ENCODE measurements around the gene CEP104. TPM values are rescaled to one million over a fixed set of nuclear protein-coding genes. Genes with fewer than 3 reads are reported as not detected.

CEP104 gene
- total RNA-seq, 6 experiments from 2014 or later = 16.7 to 36.4 (median 26.6) TPM

DNA sequence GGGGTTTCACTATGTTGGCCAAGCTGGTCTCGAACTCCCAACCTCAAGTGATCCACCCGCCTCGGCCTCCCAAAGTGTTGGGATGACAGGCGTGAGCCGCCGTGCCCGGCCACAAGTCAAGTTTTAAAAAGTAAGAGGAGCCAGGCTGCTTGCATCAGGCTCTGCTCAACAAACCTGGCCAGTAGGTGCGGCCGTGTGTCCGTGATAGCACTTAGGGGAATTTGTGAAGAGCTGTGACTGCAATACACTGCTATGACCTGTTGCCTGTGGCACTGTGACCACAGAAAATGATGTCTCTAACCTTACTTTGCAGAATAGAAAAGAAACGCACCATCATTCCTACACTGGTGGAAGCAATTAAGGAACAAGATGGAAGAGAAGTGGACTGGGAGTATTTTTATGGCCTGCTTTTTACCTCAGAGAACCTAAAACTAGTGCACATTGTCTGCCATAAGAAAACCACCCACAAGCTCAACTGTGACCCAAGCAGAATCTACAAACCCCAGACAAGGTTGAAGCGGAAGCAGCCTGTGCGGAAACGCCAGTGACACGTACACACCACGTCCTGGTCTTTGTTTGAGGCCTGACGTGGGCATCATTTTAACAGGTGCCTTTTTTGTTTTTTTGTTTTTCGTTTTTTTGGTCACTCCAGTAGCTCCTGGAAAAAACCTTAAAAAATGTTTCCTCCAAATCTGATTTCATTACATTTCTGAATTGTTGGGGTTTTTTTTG is 26.3 kb upstream of the CEP104 start:
- no peak for TF ChIP-seq POLR2A (IDR thresholded peaks at IDR 0.05)
- TF ChIP-seq, protein P1, sequence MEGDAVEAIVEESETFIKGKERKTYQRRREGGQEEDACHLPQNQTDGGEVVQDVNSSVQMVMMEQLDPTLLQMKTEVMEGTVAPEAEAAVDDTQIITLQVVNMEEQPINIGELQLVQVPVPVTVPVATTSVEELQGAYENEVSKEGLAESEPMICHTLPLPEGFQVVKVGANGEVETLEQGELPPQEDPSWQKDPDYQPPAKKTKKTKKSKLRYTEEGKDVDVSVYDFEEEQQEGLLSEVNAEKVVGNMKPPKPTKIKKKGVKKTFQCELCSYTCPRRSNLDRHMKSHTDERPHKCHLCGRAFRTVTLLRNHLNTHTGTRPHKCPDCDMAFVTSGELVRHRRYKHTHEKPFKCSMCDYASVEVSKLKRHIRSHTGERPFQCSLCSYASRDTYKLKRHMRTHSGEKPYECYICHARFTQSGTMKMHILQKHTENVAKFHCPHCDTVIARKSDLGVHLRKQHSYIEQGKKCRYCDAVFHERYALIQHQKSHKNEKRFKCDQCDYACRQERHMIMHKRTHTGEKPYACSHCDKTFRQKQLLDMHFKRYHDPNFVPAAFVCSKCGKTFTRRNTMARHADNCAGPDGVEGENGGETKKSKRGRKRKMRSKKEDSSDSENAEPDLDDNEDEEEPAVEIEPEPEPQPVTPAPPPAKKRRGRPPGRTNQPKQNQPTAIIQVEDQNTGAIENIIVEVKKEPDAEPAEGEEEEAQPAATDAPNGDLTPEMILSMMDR (IDR thresholded peaks at IDR 0.05) = no peak
- H3K4me3 ChIP-seq = no peak overlapping the region
- H3K9me3 ChIP-seq = no peaks in the 10 kb centered on the region
- peaks cover 0 to 12% (median 0%) of the 10 kb centered on the region in 4 donors for H3K36me3 ChIP-seq
- intact Hi-C loops (cut with DNase I) = no loop called here
- no peaks in the 10 kb centered on the region for H3K27me3 ChIP-seq
- no peaks in the 10 kb centered on the region for H3K4me1 ChIP-seq
- WGBS (ENCODE audit: insufficient coverage, low coverage, low lambda C conversion rate, missing lambda C conversion rate) = 95% methylated on average over 15 of the region's 18 CpGs
- DNase-seq = peak in 1 of 3 donors; percentile 18
- ATAC-seq = no peak
- H3K27ac ChIP-seq = no peak overlapping the region

DNA sequence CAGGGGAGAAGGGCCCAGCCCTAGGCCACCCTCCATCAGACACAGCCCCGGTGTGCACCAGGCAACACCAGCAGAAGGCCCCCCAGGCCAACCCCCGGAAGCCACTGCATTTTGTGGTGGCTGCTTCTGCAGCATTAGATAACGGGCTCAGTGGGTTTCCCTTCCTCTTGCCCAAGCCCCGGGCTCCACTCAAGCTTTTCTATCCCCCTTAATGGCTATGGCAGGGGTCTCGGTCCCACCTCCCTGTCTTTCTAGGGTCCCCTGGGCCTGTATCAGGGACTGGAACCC is 24.1 kb upstream of the CEP104 start:
- H3K4me1 ChIP-seq = no peaks in the 10 kb centered on the region
- no peaks in the 10 kb centered on the region for H3K9me3 ChIP-seq
- no peaks in the 10 kb centered on the region for H3K27me3 ChIP-seq
- 82% methylated on average over 3 of the region's 5 CpGs for WGBS (ENCODE audit: insufficient coverage, low coverage, low lambda C conversion rate, missing lambda C conversion rate)
- H3K36me3 ChIP-seq = peaks cover 0 to 5% (median 0%) of the 10 kb centered on the region in 4 donors
- no peak for ATAC-seq
- no peak overlapping the region for H3K27ac ChIP-seq
- no peak overlapping the region for H3K4me3 ChIP-seq
- intact Hi-C loops (cut with DNase I) = no loop called here
- no peak for TF ChIP-seq POLR2A (IDR thresholded peaks at IDR 0.05)
- TF ChIP-seq, protein P1 (IDR thresholded peaks at IDR 0.05) = no peak
- no peak for DNase-seq

DNA sequence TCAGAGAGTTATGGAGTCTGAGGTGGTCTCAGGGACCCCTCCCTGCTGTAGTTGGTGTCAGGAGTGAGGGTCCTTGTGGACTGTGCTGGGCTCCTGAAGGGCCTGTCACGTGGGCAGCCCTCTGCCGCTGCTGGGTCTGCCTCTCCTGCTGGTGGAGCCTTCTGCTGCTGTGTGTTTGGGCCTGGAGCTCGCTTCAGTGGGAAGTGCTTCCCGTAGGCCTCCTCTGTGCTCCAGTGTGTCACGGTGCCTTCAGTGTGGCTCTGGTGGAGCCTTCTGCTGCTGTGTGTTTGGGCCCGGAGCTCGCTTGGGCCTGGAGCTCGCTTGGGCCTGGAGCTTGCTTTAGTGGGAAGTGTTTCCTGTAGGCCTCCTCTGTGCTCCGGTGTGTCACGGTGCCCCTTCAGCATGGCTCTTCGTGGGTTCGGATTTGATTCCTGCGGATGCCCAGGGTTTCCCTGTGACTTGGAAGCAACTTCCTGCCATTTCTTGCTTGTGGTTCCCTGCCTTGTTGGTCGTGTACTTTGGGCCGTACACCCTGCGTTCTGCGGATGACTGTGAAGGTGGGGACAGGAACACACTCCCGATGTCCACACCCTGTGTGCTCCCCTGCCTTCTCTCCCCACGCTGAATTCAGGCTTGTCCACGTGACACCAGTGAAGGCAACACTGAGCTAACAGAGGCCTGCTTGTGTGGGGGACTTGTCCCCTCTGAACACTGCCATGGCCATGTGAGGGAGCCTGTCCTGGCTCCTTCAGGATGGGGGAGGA is 23.6 kb upstream of the CEP104 start:
- TF ChIP-seq, protein P1 (IDR thresholded peaks at IDR 0.05) = no peak
- TF ChIP-seq POLR2A (IDR thresholded peaks at IDR 0.05) = no peak
- no peak overlapping the region for H3K4me3 ChIP-seq
- no peaks in the 10 kb centered on the region for H3K27me3 ChIP-seq
- intact Hi-C loops (cut with DNase I) = no loop called here
- no peaks in the 10 kb centered on the region for H3K9me3 ChIP-seq
- H3K36me3 ChIP-seq = no peaks in the 10 kb centered on the region
- peak overlapping the region in 1 of 3 donors; percentile 12 for H3K27ac ChIP-seq
- H3K4me1 ChIP-seq = no peaks in the 10 kb centered on the region
- WGBS (ENCODE audit: insufficient coverage, low coverage, low lambda C conversion rate, missing lambda C conversion rate) = no CpG with 5 or more reads among the region's 20 CpGs
- DNase-seq (peak in 1 of 3 donors; percentile 36), ATAC-seq (peak in 3 of 4 donors; percentile 20 to 73 (median 68))

DNA sequence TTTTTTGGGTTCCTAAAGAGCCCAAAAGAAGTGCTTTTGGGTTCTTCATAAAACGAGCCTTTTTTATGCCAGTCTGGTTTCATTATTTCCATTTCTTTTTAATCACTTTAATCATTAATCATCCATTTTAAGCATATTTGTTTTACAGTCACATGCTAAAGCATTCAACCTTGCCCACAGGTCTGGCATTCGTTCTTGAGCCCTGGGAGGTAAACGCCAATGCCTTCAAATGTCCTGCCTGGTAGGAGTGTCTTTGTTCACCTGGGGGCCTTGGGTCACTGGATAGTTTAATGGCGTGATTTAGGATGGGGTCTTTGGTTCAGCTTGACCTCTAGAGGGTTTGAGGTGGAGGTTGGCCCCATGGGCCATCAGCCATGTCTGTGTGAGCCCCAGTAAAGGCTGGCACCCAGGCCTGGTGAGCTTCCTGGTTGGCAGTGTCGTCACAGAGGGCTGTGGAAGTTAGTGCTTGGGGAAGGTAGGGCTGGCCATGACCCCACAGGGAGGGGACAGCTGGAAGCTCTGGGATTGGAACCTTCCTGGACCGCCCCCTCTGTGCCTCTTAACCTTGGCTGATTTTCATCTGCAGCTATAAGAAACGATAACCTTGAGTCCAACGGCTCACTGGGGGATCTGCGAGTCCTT is 22.9 kb upstream of the CEP104 start:
- WGBS (ENCODE audit: insufficient coverage, low coverage, low lambda C conversion rate, missing lambda C conversion rate) = 34% methylated on average over 4 of the region's 9 CpGs
- intact Hi-C loops (cut with DNase I) = no loop called here
- DNase-seq = peak; percentile 56 to 68 (median 64)
- Histone ChIP-seq H3K27ac (peak overlapping the region in 1 of 3 donors; percentile 12), H3K4me1 (no peaks in the 10 kb centered on the region), H3K9me3 (no peaks in the 10 kb centered on the region), H3K27me3 (no peaks in the 10 kb centered on the region), H3K4me3 (no peak overlapping the region), H3K36me3 (peaks cover 0 to 5% (median 0%) of the 10 kb centered on the region in 4 donors)
- peak; percentile 52 to 95 (median 81) for ATAC-seq
- TF ChIP-seq POLR2A (IDR thresholded peaks at IDR 0.05) = no peak
- TF ChIP-seq, protein P1 (IDR thresholded peaks at IDR 0.05) = no peak
